Cardiac muscle cell (in vitro differentiated cells and primary cell): ENCODE results near the gene ZNF730. TPM values are rescaled to one million over a fixed set of nuclear protein-coding genes. Genes with fewer than 3 reads are reported as not detected.
"Not testable (repeated sequence)": the region's sequence is repeated elsewhere in the genome, so short reads cannot be mapped to it uniquely, and the experiment has no call there.

Experiments used
- DNase-seq, 2 donors: peaks; one replicate each; pipeline versions ENCODE4 v3.0.0 to v3.0.0-alpha.2; 2010 to 2017; ENCODE audit warnings: low read depth in 1 of 2, low spot score in 1 of 2
- H3K27ac ChIP-seq: fragments of 200-600 bp; sonication (generic); 2 replicates; pipeline ENCODE4 v1.5.1; 2016
- H3K27me3 ChIP-seq: fragments of 200-600 bp; sonication (generic); 2 replicates; pipeline ENCODE4 v1.6.0; 2016; ENCODE audit warnings: control low read depth
- H3K36me3 ChIP-seq: fragments of 200-600 bp; sonication (generic); 2 replicates; pipeline ENCODE4 v1.5.1; 2016; ENCODE audit warnings: control low read depth
- H3K4me1 ChIP-seq: fragments of 200-600 bp; sonication (generic); 2 replicates; pipeline ENCODE4 v1.8.1; 2017; ENCODE audit warnings: low read depth, mild to moderate bottlenecking, mixed run types
- H3K4me3 ChIP-seq: fragments of 200-600 bp; sonication (generic); 2 replicates; pipeline ENCODE4 v1.5.1; 2016; ENCODE audit warnings: mild to moderate bottlenecking
- H3K9me3 ChIP-seq: fragments of 200-600 bp; sonication (generic); 2 replicates; pipeline ENCODE4 v1.5.1; 2017; ENCODE audit warnings: low read depth, mild to moderate bottlenecking, control low read depth
- CTCF ChIP-seq: IDR thresholded peaks from 2 replicates; pipeline ENCODE4 v1.5.1; 2012; ENCODE audit warnings: low read depth, mild to moderate bottlenecking, low read length
- polyA plus RNA-seq: library from polyadenylated mRNA; unstranded; fragments of >200 nt; fragmentation: Nextera tagmentation; extraction: Ambion mirVana; gene quantifications from 2 replicates; pipeline ENCODE4 v1.2.1, GENCODE V29; 2016
- total RNA-seq: library from RNA; depleted of rRNA; stranded (reverse); fragments of >200 nt; gene quantifications from 2 replicates; pipeline ENCODE4 v1.2.3, GENCODE V29; 2016

The ZNF730 gene
- total and polyA plus RNA-seq, 2 experiments from 2014 or later, result 3.4 to 4.8 TPM

- H3K9me3 ChIP-seq, result no peaks in the 10 kb centered on the region
- peak overlapping the region; percentile 50 for H3K4me3 ChIP-seq
- no peak overlapping the region for H3K27ac ChIP-seq
- H3K4me1 ChIP-seq, result peaks cover 7% of the 10 kb centered on the region
- DNase-seq, result no peak
- no peaks in the 10 kb centered on the region for H3K36me3 ChIP-seq
- no peak for TF ChIP-seq CTCF
- no peaks in the 10 kb centered on the region for H3K27me3 ChIP-seq
These were observed 1.6 kb downstream of the ZNF730 start for GRCh38 chr19:23118400-23118799.

- not testable (repeated sequence) for H3K27ac ChIP-seq, H3K9me3 ChIP-seq, DNase-seq, H3K4me1 ChIP-seq, H3K27me3 ChIP-seq, H3K4me3 ChIP-seq, H3K36me3 ChIP-seq
These were observed 17.4 kb downstream of the ZNF730 start for GRCh38 chr19:23134211-23134610.

- H3K27me3 ChIP-seq, result no peaks in the 10 kb centered on the region
- no peak overlapping the region for H3K27ac ChIP-seq
- no peak for DNase-seq
- no peaks in the 10 kb centered on the region for H3K4me1 ChIP-seq
- H3K9me3 ChIP-seq, result peaks cover 12% of the 10 kb centered on the region
- H3K36me3 ChIP-seq, result no peaks in the 10 kb centered on the region
- no peak for TF ChIP-seq CTCF
- no peak overlapping the region for H3K4me3 ChIP-seq
These were observed 29.0 kb downstream of the ZNF730 start for GRCh38 chr19:23145617-23146415.

- TF ChIP-seq CTCF, result no peak
- Histone ChIP-seq H3K36me3 (no peaks in the 10 kb centered on the region), H3K4me3 (no peak overlapping the region), H3K27ac (no peak overlapping the region), H3K4me1 (no peaks in the 10 kb centered on the region), H3K27me3 (no peaks in the 10 kb centered on the region), H3K9me3 (no peaks in the 10 kb centered on the region)
- no peak for DNase-seq
These were observed 43.9 kb downstream of the ZNF730 start for GRCh38 chr19:23160766-23161165.

- not testable (repeated sequence) for H3K4me3 ChIP-seq, H3K4me1 ChIP-seq, DNase-seq, H3K27me3 ChIP-seq, H3K36me3 ChIP-seq, H3K9me3 ChIP-seq, H3K27ac ChIP-seq
These were observed 51.5 kb downstream of the ZNF730 start for GRCh38 chr19:23168286-23168685.

DNA sequence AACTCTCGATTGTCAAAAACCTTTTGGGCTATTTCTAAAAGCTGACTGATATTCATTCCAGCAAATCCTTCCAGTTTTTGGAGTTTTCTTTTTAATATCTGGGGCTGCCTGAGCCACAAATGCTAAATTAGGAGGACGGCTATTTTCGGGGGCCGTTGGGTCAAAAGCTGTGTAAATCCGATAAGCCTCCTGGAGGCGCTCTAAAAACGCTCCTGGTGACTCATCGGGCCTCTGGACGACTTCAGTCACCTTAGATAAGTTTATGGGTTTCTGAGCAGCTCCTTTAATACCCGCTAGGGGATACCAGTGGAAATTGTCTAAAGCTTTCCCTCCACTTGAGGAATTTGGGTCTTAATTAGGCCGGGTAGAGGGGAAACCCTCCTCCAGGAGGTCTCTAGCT, 66.4 kb downstream of the ZNF730 start:
- Histone ChIP-seq H3K36me3 (no peaks in the 10 kb centered on the region), H3K27ac (no peak overlapping the region), H3K4me3 (no peak overlapping the region), H3K4me1 (no peaks in the 10 kb centered on the region), H3K27me3 (no peaks in the 10 kb centered on the region), H3K9me3 (no peaks in the 10 kb centered on the region)
- no peak for DNase-seq
- TF ChIP-seq CTCF, result no peak

DNA sequence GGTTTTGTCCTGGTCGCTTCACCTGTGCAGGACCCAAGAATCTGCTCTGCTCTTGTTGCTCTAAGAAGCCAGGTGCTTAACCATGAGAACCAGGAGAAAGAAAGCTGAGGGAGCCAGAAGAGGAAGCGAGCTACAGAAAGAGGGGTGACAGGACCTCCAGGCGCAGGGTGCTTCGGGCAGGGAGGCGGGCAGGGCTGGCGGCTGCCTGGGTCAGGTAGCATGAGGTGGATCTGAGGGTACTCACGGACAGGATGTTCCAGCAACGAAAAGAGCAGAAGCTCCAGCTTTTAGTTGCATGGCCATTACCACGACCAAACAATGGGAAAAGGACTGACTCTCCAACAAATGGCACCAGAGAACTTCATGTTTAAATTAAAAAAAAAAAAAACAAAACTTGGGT, 73.5 kb downstream of the ZNF730 start:
- Histone ChIP-seq H3K4me3 (no peak overlapping the region), H3K27ac (no peak overlapping the region), H3K9me3 (no peaks in the 10 kb centered on the region), H3K27me3 (no peaks in the 10 kb centered on the region), H3K36me3 (no peaks in the 10 kb centered on the region), H3K4me1 (no peaks in the 10 kb centered on the region)
- no peak for DNase-seq
- no peak for TF ChIP-seq CTCF
